Measurements from ENCODE around the gene CA9. TPM values are rescaled to one million over a fixed set of nuclear protein-coding genes. Genes with fewer than 3 reads are reported as not detected.

Gene CA9
- total RNA-seq, 1 experiment from 2014 or later = not detected

- Histone ChIP-seq H3K36me3 (ENCODE audit: control insufficient read depth, insufficient read depth, low read length) (no peaks in the 10 kb centered on the region), H3K27me3 (replicated peaks; ENCODE audit: control insufficient read depth, insufficient read depth, low read length) (no peaks in the 10 kb centered on the region), H3K4me3 (ENCODE audit: low read depth, low read length) (no peak overlapping the region), H3K9me3 (no peaks in the 10 kb centered on the region), H3K4me1 (peaks cover 15% of the 10 kb centered on the region)
- H3K9me3 Mint-ChIP-seq (ENCODE audit: unreplicated experiment) = no peaks in the 10 kb centered on the region
- H3K4me3 Mint-ChIP-seq (ENCODE audit: unreplicated experiment) = no peak overlapping the region
- intact Hi-C loops (cut with micrococcal nuclease; ENCODE audit: unreplicated experiment) = no loop called here
- TF ChIP-seq, protein P1, sequence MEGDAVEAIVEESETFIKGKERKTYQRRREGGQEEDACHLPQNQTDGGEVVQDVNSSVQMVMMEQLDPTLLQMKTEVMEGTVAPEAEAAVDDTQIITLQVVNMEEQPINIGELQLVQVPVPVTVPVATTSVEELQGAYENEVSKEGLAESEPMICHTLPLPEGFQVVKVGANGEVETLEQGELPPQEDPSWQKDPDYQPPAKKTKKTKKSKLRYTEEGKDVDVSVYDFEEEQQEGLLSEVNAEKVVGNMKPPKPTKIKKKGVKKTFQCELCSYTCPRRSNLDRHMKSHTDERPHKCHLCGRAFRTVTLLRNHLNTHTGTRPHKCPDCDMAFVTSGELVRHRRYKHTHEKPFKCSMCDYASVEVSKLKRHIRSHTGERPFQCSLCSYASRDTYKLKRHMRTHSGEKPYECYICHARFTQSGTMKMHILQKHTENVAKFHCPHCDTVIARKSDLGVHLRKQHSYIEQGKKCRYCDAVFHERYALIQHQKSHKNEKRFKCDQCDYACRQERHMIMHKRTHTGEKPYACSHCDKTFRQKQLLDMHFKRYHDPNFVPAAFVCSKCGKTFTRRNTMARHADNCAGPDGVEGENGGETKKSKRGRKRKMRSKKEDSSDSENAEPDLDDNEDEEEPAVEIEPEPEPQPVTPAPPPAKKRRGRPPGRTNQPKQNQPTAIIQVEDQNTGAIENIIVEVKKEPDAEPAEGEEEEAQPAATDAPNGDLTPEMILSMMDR (IDR thresholded peaks at IDR 0.05; ENCODE audit: insufficient read depth in 1 of 2, low read depth in 1 of 2, low read length in 1 of 2, severe bottlenecking in 1 of 2, unreplicated experiment in 1 of 2) = no peak
- no peak overlapping the region for H3K27ac Mint-ChIP-seq (ENCODE audit: unreplicated experiment)
- peaks cover 8% of the 10 kb centered on the region for H3K4me1 Mint-ChIP-seq (ENCODE audit: low read depth, unreplicated experiment)
- no TSS peak for BruUV-seq (replicated peaks)
- ChIA-PET CTCF (interaction anchor here (1.2 kb wide), 1 partner anchor 23 kb away, joined by 5 read pairs; no protein-coding TSS in a partner anchor), POLR2A (interaction anchor here (0.6 kb wide), 1 partner anchor 57 kb away, joined by 3 read pairs; no protein-coding TSS in a partner anchor)
- H3K36me3 Mint-ChIP-seq (ENCODE audit: insufficient read depth, unreplicated experiment) = peaks cover 5% of the 10 kb centered on the region
- H3K27me3 Mint-ChIP-seq (ENCODE audit: insufficient read depth, unreplicated experiment) = no peaks in the 10 kb centered on the region
- no peak for DNase-seq
These were observed 265 bp downstream of the CA9 start for GRCh38 chr9:35674025-35674361.

- peaks cover 2% of the 10 kb centered on the region for H3K4me1 ChIP-seq
- no peaks in the 10 kb centered on the region for H3K27me3 ChIP-seq (replicated peaks; ENCODE audit: control insufficient read depth, insufficient read depth, low read length)
- H3K36me3 ChIP-seq (ENCODE audit: control insufficient read depth, insufficient read depth, low read length) = no peaks in the 10 kb centered on the region
- ChIA-PET CTCF (interaction anchor here (0.7 kb wide), 1 partner anchor 57 kb away, joined by 6 read pairs; the partner anchor contains the start of gene CD72), POLR2A (no interaction called here)
- no peak overlapping the region for H3K27ac Mint-ChIP-seq (ENCODE audit: unreplicated experiment)
- no TSS peak for BruUV-seq (replicated peaks)
- intact Hi-C loops (cut with micrococcal nuclease; ENCODE audit: unreplicated experiment) = no loop called here
- H3K9me3 Mint-ChIP-seq (ENCODE audit: unreplicated experiment) = no peaks in the 10 kb centered on the region
- no peaks in the 10 kb centered on the region for H3K4me1 Mint-ChIP-seq (ENCODE audit: low read depth, unreplicated experiment)
- TF ChIP-seq, protein P1 (IDR thresholded peaks at IDR 0.05; ENCODE audit: insufficient read depth in 1 of 2, low read depth in 1 of 2, low read length in 1 of 2, severe bottlenecking in 1 of 2, unreplicated experiment in 1 of 2) = no peak
- no peaks in the 10 kb centered on the region for H3K27me3 Mint-ChIP-seq (ENCODE audit: insufficient read depth, unreplicated experiment)
- H3K36me3 Mint-ChIP-seq (ENCODE audit: insufficient read depth, unreplicated experiment) = no peaks in the 10 kb centered on the region
- H3K9me3 ChIP-seq = no peaks in the 10 kb centered on the region
- no peak overlapping the region for H3K4me3 Mint-ChIP-seq (ENCODE audit: unreplicated experiment)
- no peak for DNase-seq
- no peak overlapping the region for H3K4me3 ChIP-seq (ENCODE audit: low read depth, low read length)
These were observed 1.5 kb downstream of the CA9 start for GRCh38 chr9:35675204-35675603.

DNA sequence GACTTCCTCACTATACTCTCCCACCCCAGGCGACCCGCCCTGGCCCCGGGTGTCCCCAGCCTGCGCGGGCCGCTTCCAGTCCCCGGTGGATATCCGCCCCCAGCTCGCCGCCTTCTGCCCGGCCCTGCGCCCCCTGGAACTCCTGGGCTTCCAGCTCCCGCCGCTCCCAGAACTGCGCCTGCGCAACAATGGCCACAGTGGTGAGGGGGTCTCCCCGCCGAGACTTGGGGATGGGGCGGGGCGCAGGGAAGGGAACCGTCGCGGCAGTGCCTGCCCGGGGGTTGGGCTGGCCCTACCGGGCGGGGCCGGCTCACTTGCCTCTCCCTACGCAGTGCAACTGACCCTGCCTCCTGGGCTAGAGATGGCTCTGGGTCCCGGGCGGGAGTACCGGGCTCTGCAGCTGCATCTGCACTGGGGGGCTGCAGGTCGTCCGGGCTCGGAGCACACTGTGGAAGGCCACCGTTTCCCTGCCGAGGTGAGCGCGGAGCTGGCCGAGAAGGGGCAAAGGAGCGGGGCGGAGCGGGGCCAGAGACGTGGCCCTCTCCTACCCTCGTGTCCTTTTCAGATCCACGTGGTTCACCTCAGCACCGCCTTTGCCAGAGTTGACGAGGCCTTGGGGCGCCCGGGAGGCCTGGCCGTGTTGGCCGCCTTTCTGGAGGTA, 2.1 kb downstream of the CA9 start:
- CTCF ChIA-PET = no interaction called here
- Mint-ChIP-seq H3K4me1 (ENCODE audit: low read depth, unreplicated experiment) (no peaks in the 10 kb centered on the region), H3K9me3 (ENCODE audit: unreplicated experiment) (no peaks in the 10 kb centered on the region), H3K27ac (ENCODE audit: unreplicated experiment) (no peak overlapping the region), H3K36me3 (ENCODE audit: insufficient read depth, unreplicated experiment) (no peaks in the 10 kb centered on the region), H3K4me3 (ENCODE audit: unreplicated experiment) (no peak overlapping the region), H3K27me3 (ENCODE audit: insufficient read depth, unreplicated experiment) (no peaks in the 10 kb centered on the region)
- Histone ChIP-seq H3K27me3 (replicated peaks; ENCODE audit: control insufficient read depth, insufficient read depth, low read length) (no peaks in the 10 kb centered on the region), H3K4me3 (ENCODE audit: low read depth, low read length) (no peak overlapping the region), H3K9me3 (no peaks in the 10 kb centered on the region), H3K36me3 (ENCODE audit: control insufficient read depth, insufficient read depth, low read length) (no peaks in the 10 kb centered on the region), H3K4me1 (no peaks in the 10 kb centered on the region)
- TF ChIP-seq, protein P1 (IDR thresholded peaks at IDR 0.05; ENCODE audit: insufficient read depth in 1 of 2, low read depth in 1 of 2, low read length in 1 of 2, severe bottlenecking in 1 of 2, unreplicated experiment in 1 of 2) = no peak
- no peak for DNase-seq
- intact Hi-C loops (cut with micrococcal nuclease; ENCODE audit: unreplicated experiment) = no loop called here
- POLR2A ChIA-PET = no interaction called here
- BruUV-seq (replicated peaks) = no TSS peak
